Kidney (tissue), 14 donors: ENCODE data around the gene CATSPER1. TPM values are rescaled to one million over a fixed set of nuclear protein-coding genes. Genes with fewer than 3 reads are reported as not detected.
A peak's percentile ranks its signal among the peaks of the same experiment; 100 is the strongest.

Experiments used
- DNase-seq, 5 donors: peaks; one replicate each; pipeline ENCODE4 v3.0.0-alpha.2; 2013 to 2020
- FAIRE-seq: peaks from 2 replicates; lab custom pipeline; 2012; peaks lifted over from hg19 to GRCh38; lab: Jason Lieb, UNC
- H3K27ac ChIP-seq, 2 donors: one replicate each; pipeline ENCODE4 v1.7.0; 2013; ENCODE audit warnings: low read depth in 2 of 2, low read length in 2 of 2, inconsistent platforms in 1 of 2
- H3K27me3 ChIP-seq: one replicate; pipeline ENCODE4 v1.7.1; 2013; ENCODE audit warnings: low read length, inconsistent platforms; ENCODE audit not compliant: control insufficient read depth, insufficient read depth
- H3K36me3 ChIP-seq, 3 donors: one replicate each; pipeline versions ENCODE4 v1.7.0 to v1.7.1; 2013; ENCODE audit warnings: low read length in 3 of 3, control low read depth in 1 of 3, inconsistent platforms in 1 of 3; ENCODE audit not compliant: insufficient read depth in 3 of 3, control insufficient read depth in 2 of 3
- H3K4me1 ChIP-seq, 3 donors: one replicate each; pipeline versions ENCODE4 v1.7.0 to v1.7.1; 2013; ENCODE audit warnings: low read length in 3 of 3, inconsistent platforms in 1 of 3, low read depth in 1 of 3; ENCODE audit not compliant: control insufficient read depth in 2 of 3, insufficient read depth in 2 of 3
- H3K4me3 ChIP-seq, 3 donors: one replicate each; pipeline versions ENCODE4 v1.7.0 to v1.8.1; 2013; ENCODE audit warnings: low read length in 3 of 3, control low read depth in 1 of 3, inconsistent platforms in 1 of 3
- H3K9ac ChIP-seq, 3 donors: one replicate each; pipeline versions ENCODE4 v1.7.0 to v1.7.1; 2013; ENCODE audit warnings: low read length in 3 of 3, control low read depth in 1 of 3, inconsistent platforms in 1 of 3
- H3K9me3 ChIP-seq, 3 donors: one replicate each; pipeline versions ENCODE4 v1.7.0 to v1.7.1; 2013; ENCODE audit warnings: low read length in 3 of 3, control low read depth in 1 of 3, inconsistent platforms in 1 of 3; ENCODE audit not compliant: control insufficient read depth in 2 of 3, insufficient read depth in 1 of 3
- intact Hi-C: fragments of 100-400 bp; cut with DNase I; formaldehyde crosslinking; loops from one replicate; pipeline ENCODE4 v1.11.1; 2022
- polyA plus RNA-seq: library from polyadenylated mRNA; stranded (reverse); fragments of 350-450 nt; fragmentation: Illumina TruSeq; extraction: RNeasy Lipid Tissue Mini Kit (QIAGEN cat#74804); gene quantifications from one replicate; pipeline ENCODE4 v1.2.3, GENCODE V29; 2014; ENCODE audit warnings: low read depth, low replicate concordance; ENCODE audit not compliant: insufficient read depth
- total RNA-seq: library from RNA; stranded (reverse); fragmentation: NEBNext Ultra II Directional; extraction: Animal tissue kit (Norgen Biotek cat#: 25700); gene quantifications from one replicate; pipeline ENCODE4 v1.2.1, GENCODE V29; 2021
- TF ChIP-seq, protein P1 (sequence below): IDR thresholded peaks from 3 replicates; pipeline ENCODE4 v1.5.1; 2012; ENCODE audit warnings: mild to moderate bottlenecking, moderate library complexity, borderline replicate concordance; ENCODE audit not compliant: insufficient read depth; ENCODE audit errors: extremely low read depth
- donor health status: control.
- donor health status: control.
- donor health status: control.
- donor health status: control.
- donor health status: control.
- donor health status: DM: yes; HTN: yes; CAD: no.
- donor health status: Normal renal cell carcinoma (clear cell type).

The CATSPER1 gene
- total and polyA plus RNA-seq, 2 donors from 2014 or later = 0.76 TPM; not detected in 1

DNA sequence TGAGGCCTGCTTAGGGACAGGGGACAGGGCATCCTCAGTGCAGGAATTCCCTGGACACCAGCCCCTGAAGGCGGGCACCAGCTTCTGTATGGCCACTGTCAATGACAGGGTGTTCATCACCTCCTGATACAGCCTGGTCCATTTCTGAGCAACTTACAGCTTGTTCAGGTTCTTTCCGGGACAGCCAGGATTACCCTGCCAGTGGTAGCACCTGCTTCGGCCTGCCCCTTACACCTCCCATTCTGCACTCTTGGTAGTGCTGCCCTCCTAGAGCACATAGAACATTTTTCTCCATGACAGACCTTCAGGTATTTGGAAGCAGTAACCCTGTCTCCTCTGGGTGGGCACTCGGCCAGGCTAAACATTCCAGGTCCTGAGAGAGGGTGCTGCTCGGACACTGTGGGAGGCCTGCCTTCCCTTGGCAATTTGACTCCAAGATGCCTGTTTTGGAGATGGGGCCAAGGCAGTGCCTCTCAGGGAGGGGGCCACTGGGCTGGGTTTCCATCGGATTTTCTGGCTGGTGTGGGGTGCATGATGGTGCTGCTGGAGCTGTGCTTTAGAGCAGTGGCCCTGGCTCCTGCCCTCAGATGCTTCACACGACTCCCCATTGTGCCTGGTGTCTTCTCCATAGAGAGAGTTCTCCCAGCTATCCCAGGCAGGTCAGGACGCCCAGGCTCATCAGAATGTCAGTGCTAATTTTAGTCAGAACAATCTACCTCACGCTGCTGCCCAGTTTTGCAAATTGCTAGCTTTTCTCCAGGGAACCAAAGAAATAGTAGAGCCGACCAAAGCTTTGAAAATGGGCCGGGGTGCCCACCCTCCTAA lies 21.5 kb upstream of the CATSPER1 start:
- TF ChIP-seq, protein P1, sequence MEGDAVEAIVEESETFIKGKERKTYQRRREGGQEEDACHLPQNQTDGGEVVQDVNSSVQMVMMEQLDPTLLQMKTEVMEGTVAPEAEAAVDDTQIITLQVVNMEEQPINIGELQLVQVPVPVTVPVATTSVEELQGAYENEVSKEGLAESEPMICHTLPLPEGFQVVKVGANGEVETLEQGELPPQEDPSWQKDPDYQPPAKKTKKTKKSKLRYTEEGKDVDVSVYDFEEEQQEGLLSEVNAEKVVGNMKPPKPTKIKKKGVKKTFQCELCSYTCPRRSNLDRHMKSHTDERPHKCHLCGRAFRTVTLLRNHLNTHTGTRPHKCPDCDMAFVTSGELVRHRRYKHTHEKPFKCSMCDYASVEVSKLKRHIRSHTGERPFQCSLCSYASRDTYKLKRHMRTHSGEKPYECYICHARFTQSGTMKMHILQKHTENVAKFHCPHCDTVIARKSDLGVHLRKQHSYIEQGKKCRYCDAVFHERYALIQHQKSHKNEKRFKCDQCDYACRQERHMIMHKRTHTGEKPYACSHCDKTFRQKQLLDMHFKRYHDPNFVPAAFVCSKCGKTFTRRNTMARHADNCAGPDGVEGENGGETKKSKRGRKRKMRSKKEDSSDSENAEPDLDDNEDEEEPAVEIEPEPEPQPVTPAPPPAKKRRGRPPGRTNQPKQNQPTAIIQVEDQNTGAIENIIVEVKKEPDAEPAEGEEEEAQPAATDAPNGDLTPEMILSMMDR = no peak
- no peaks in the 10 kb centered on the region for H3K36me3 ChIP-seq
- H3K9ac ChIP-seq = peak overlapping the region in 1 of 3 donors; percentile 30
- no peaks in the 10 kb centered on the region for H3K27me3 ChIP-seq
- H3K9me3 ChIP-seq = no peaks in the 10 kb centered on the region
- no peak for FAIRE-seq
- no peak overlapping the region for H3K4me3 ChIP-seq
- H3K27ac ChIP-seq = peak overlapping the region in 1 of 2 donors; percentile 16
- DNase-seq = peak in 4 of 5 donors; percentile 42 to 91 (median 62)
- intact Hi-C loops = no loop called here
- peaks cover 0 to 18% (median 7%) of the 10 kb centered on the region in 3 donors for H3K4me1 ChIP-seq

DNA sequence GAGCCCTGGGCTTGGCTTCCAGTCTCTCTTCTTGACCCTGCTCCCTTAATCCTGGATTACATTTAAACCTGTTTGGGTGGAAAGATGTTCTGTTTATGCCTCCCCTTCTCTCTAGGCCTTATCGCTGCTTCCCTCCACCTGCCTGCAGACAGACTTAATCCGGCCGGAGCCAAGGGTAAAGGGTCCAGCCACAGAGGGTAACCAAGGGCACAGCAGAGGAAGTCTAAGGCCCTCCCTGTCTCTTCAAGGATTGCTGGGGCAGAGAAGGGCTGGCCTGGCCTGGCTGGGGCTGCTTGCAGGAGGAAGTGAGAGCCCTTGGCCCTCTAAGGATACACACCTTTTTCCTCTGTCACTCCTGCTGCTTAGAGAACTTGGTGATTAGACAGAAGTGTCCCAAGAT lies 20.6 kb upstream of the CATSPER1 start:
- FAIRE-seq = no peak
- peak overlapping the region in 1 of 3 donors; percentile 30 for H3K9ac ChIP-seq
- intact Hi-C loops = no loop called here

GRCh38 chr11:66045177-66045639 lies 18.9 kb upstream of the CATSPER1 start:
- FAIRE-seq = no peak
- intact Hi-C loops = no loop called here

More for the DNA sequence above, 20.6 kb upstream of the CATSPER1 start:
- H3K4me1 ChIP-seq = peaks cover 0 to 16% (median 7%) of the 10 kb centered on the region in 3 donors
- no peak overlapping the region for H3K4me3 ChIP-seq
- H3K27ac ChIP-seq = peak overlapping the region in 1 of 2 donors; percentile 16
- H3K27me3 ChIP-seq = no peaks in the 10 kb centered on the region
- DNase-seq = peak in 1 of 5 donors; percentile 51
- no peaks in the 10 kb centered on the region for H3K36me3 ChIP-seq
- no peaks in the 10 kb centered on the region for H3K9me3 ChIP-seq
- TF ChIP-seq, protein P1 = no peak

More at GRCh38 chr11:66045177-66045639, 18.9 kb upstream of the CATSPER1 start:
- no peaks in the 10 kb centered on the region for H3K36me3 ChIP-seq
- H3K27me3 ChIP-seq = no peaks in the 10 kb centered on the region
- H3K4me1 ChIP-seq = peaks cover 0 to 14% (median 7%) of the 10 kb centered on the region in 3 donors
- H3K9ac ChIP-seq = no peak overlapping the region
- H3K27ac ChIP-seq = no peak overlapping the region
- no peaks in the 10 kb centered on the region for H3K9me3 ChIP-seq
- DNase-seq = peak; percentile 87 to 90 (median 90)
- H3K4me3 ChIP-seq = no peak overlapping the region
- TF ChIP-seq, protein P1 = peak; percentile 76
